CD4-positive, alpha-beta T cell (primary cell): Measurements from ENCODE around the gene GPR143. TPM values are rescaled to one million over a fixed set of nuclear protein-coding genes. Genes with fewer than 3 reads are reported as not detected.

Experiments
- ATAC-seq: fragments of 200-7000 bp; cut with Tn5 transposase; one replicate; pipeline ENCODE4 v1.10.0; 2022; ENCODE audit warnings: mild to moderate bottlenecking; ENCODE audit not compliant: poor library complexity
- CTCF ChIA-PET: fragments of 350-600 bp; sonication (Branson Sonifier 250); formaldehyde crosslinking; loops from one replicate; lab custom pipeline; 2021; ENCODE audit warnings: antibody characterized with exemption, inconsistent platforms; lab: Charles Lee
- POLR2A ChIA-PET: fragments of 350-600 bp; sonication (Branson Sonifier 250); formaldehyde crosslinking; loops from one replicate; lab custom pipeline; 2021; ENCODE audit warnings: antibody characterized with exemption, inconsistent platforms; lab: Charles Lee
- DNase-seq, 14 experiments: peaks; one replicate each; pipeline ENCODE4 v3.0.0-alpha.2; 2013 to 2020; ENCODE audit warnings: mixed read lengths in 2 of 14
- H3K27ac ChIP-seq, 2 donors: one replicate each; pipeline versions ENCODE4 v1.5.1 to v1.7.0; 2013; ENCODE audit warnings: low read length in 2 of 2, low read depth in 1 of 2, mild to moderate bottlenecking in 1 of 2
- H3K27me3 ChIP-seq, 2 experiments: 1 replicate in 1 of 2; 2 replicates in 1 of 2; pipeline versions ENCODE4 v1.6.1 to v1.7.0; 2013; ENCODE audit warnings: low read length in 2 of 2, control low read depth in 1 of 2, mild to moderate bottlenecking in 1 of 2, moderate library complexity in 1 of 2; ENCODE audit not compliant: insufficient read depth in 2 of 2, control insufficient read depth in 1 of 2
- H3K36me3 ChIP-seq: one replicate; pipeline ENCODE4 v1.6.1; 2013; ENCODE audit warnings: low read length, control low read depth; ENCODE audit not compliant: insufficient read depth
- H3K4me1 ChIP-seq: one replicate; pipeline ENCODE4 v1.6.1; 2013; ENCODE audit warnings: low read length, control low read depth; ENCODE audit not compliant: insufficient read depth
- H3K4me3 ChIP-seq: one replicate; pipeline ENCODE4 v1.5.1; 2013; ENCODE audit warnings: mild to moderate bottlenecking, low read length, moderate library complexity
- H3K9me3 ChIP-seq, 2 experiments: 1 replicate in 1 of 2; 2 replicates in 1 of 2; pipeline versions ENCODE4 v1.6.1 to v1.7.0; 2013; ENCODE audit warnings: low read length in 2 of 2, mild to moderate bottlenecking in 2 of 2, control low read depth in 1 of 2, moderate library complexity in 1 of 2; ENCODE audit not compliant: control insufficient read depth in 1 of 2, insufficient read depth in 1 of 2
- H3K27ac Mint-ChIP-seq: one replicate; pipeline ENCODE4 v1.8.0; 2020; ENCODE audit warnings: mixed read lengths
- H3K27me3 Mint-ChIP-seq: one replicate; pipeline ENCODE4 v1.8.0; 2021; ENCODE audit warnings: mixed read lengths
- H3K36me3 Mint-ChIP-seq: one replicate; pipeline ENCODE4 v1.8.0; 2021; ENCODE audit warnings: low read depth, mixed read lengths
- H3K4me1 Mint-ChIP-seq: one replicate; pipeline ENCODE4 v1.8.0; 2021; ENCODE audit warnings: low read depth, mixed read lengths
- H3K4me3 Mint-ChIP-seq: one replicate; pipeline ENCODE4 v1.8.0; 2020; ENCODE audit warnings: mild to moderate bottlenecking, mixed read lengths
- H3K9me3 Mint-ChIP-seq: one replicate; pipeline ENCODE4 v1.8.0; 2020; ENCODE audit warnings: mixed read lengths
- intact Hi-C, 2 experiments: fragments of 100-400 bp; cut with DNase I in 1 of 2; cut with micrococcal nuclease in 1 of 2; formaldehyde crosslinking; loops; one replicate each; pipeline versions ENCODE4 v1.15.1 to v1.9.0; 2023 to 2025; cut with DNase I, micrococcal nuclease
- total RNA-seq, 174 experiments: library from RNA in 2 of 174; stranded (reverse) in 2 of 174; gene quantifications; one replicate each; pipeline ENCODE4 v1.2.3 and lab custom pipeline; 2021 to 2026
- TF ChIP-seq, protein P1 (sequence below): fragments of 200-600 bp; IDR thresholded peaks from one replicate; pipeline ENCODE4 v1.8.0; 2022; ENCODE audit warnings: antibody characterized with exemption, mild to moderate bottlenecking

The GPR143 gene
- total RNA-seq, 2 experiments from 2014 or later, result not detected

- Mint-ChIP-seq H3K4me3 (no peak overlapping the region), H3K9me3 (no peaks in the 10 kb centered on the region), H3K27me3 (peaks cover 22% of the 10 kb centered on the region), H3K27ac (no peak overlapping the region), H3K36me3 (no peaks in the 10 kb centered on the region), H3K4me1 (no peaks in the 10 kb centered on the region)
- intact Hi-C loops, result no loop called here
- no peak for DNase-seq
- ChIA-PET POLR2A (no interaction called here), CTCF (no interaction called here)
- Histone ChIP-seq H3K36me3 (no peaks in the 10 kb centered on the region), H3K27me3 (no peaks in the 10 kb centered on the region), H3K27ac (no peak overlapping the region), H3K9me3 (no peaks in the 10 kb centered on the region), H3K4me3 (no peak overlapping the region), H3K4me1 (no peaks in the 10 kb centered on the region)
- no peak for ATAC-seq
- TF ChIP-seq, protein P1, sequence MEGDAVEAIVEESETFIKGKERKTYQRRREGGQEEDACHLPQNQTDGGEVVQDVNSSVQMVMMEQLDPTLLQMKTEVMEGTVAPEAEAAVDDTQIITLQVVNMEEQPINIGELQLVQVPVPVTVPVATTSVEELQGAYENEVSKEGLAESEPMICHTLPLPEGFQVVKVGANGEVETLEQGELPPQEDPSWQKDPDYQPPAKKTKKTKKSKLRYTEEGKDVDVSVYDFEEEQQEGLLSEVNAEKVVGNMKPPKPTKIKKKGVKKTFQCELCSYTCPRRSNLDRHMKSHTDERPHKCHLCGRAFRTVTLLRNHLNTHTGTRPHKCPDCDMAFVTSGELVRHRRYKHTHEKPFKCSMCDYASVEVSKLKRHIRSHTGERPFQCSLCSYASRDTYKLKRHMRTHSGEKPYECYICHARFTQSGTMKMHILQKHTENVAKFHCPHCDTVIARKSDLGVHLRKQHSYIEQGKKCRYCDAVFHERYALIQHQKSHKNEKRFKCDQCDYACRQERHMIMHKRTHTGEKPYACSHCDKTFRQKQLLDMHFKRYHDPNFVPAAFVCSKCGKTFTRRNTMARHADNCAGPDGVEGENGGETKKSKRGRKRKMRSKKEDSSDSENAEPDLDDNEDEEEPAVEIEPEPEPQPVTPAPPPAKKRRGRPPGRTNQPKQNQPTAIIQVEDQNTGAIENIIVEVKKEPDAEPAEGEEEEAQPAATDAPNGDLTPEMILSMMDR, result no peak
Observed at GRCh38 chrX:9765072-9765736, 443 bp downstream of the GPR143 start.

GRCh38 chrX:9759337-9759736 is 6.3 kb downstream of the GPR143 start:
- Histone ChIP-seq H3K9me3 (no peaks in the 10 kb centered on the region), H3K4me3 (no peak overlapping the region), H3K4me1 (no peaks in the 10 kb centered on the region), H3K36me3 (no peaks in the 10 kb centered on the region), H3K27me3 (no peaks in the 10 kb centered on the region), H3K27ac (no peak overlapping the region)
- ChIA-PET POLR2A (no interaction called here), CTCF (no interaction called here)
- TF ChIP-seq, protein P1, result no peak
- Mint-ChIP-seq H3K27ac (no peak overlapping the region), H3K4me3 (no peak overlapping the region), H3K27me3 (peaks cover 10% of the 10 kb centered on the region), H3K9me3 (no peaks in the 10 kb centered on the region), H3K36me3 (no peaks in the 10 kb centered on the region), H3K4me1 (no peaks in the 10 kb centered on the region)
- ATAC-seq (no peak), DNase-seq (no peak)
- intact Hi-C loops, result no loop called here

DNA sequence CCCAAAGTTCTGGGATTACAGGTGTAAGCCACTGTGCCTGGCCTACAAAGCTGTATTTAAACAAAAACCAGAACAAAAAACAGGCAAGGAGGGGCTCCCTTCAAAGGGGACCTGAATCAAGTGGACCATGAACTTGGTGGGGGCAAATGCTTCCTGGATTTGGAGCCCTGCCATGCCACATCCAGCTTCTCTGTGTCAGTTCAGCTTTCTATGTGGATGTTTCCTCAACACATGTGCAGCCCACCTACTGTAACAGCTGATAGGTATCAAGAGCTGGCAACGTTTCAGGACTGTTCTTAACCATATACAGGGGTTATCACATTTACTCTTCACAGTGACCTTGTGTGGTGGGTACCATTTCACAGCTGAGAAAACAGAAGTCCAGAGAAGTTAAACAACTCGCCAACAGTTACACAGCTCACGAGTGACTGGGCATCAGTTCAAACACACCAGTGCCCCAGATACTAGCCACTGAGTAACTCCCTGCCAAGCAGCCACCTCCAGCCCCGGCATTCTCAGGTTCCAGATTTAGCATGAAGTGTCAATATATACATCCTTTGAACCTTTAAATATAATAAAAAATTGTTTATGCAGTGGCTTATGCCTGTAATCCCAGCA is 7.5 kb downstream of the GPR143 start:
- no peaks in the 10 kb centered on the region for H3K36me3 Mint-ChIP-seq

More for the DNA sequence above, 7.5 kb downstream of the GPR143 start:
- Mint-ChIP-seq H3K9me3 (no peaks in the 10 kb centered on the region), H3K4me3 (no peak overlapping the region), H3K4me1 (no peaks in the 10 kb centered on the region), H3K27me3 (peaks cover 7% of the 10 kb centered on the region), H3K27ac (no peak overlapping the region)
- ATAC-seq, result no peak
- no peak overlapping the region for H3K27ac ChIP-seq
- H3K36me3 ChIP-seq, result no peaks in the 10 kb centered on the region
- CTCF ChIA-PET, result no interaction called here
- intact Hi-C loops, result no loop called here
- no peak for DNase-seq
- no peaks in the 10 kb centered on the region for H3K9me3 ChIP-seq
- no peaks in the 10 kb centered on the region for H3K27me3 ChIP-seq
- POLR2A ChIA-PET, result no interaction called here
- H3K4me3 ChIP-seq, result no peak overlapping the region
- H3K4me1 ChIP-seq, result no peaks in the 10 kb centered on the region
- TF ChIP-seq, protein P1, result no peak
